Spinal cord (tissue), 10 donors: ENCODE measurements around the gene MOV10. TPM values are rescaled to one million over a fixed set of nuclear protein-coding genes. Genes with fewer than 3 reads are reported as not detected.

Experiments
- DNase-seq, 6 donors: peaks; one replicate each; pipeline versions ENCODE4 v3.0.0 to v3.0.0-alpha.2; 2013 to 2015; ENCODE audit warnings: low spot score in 6 of 6, low read depth in 4 of 6
- H3K27ac ChIP-seq: one replicate; pipeline ENCODE4 v1.5.1; 2013; ENCODE audit warnings: low read depth, low read length, control low read depth
- H3K27me3 ChIP-seq: one replicate; pipeline ENCODE4 v1.6.1; 2013; ENCODE audit warnings: low read length; ENCODE audit not compliant: control insufficient read depth, insufficient read depth
- H3K36me3 ChIP-seq: one replicate; pipeline ENCODE4 v1.6.1; 2013; ENCODE audit warnings: low read length; ENCODE audit not compliant: control insufficient read depth, insufficient read depth
- H3K4me1 ChIP-seq: one replicate; pipeline ENCODE4 v1.6.1; 2013; ENCODE audit warnings: low read length; ENCODE audit not compliant: control insufficient read depth, insufficient read depth
- H3K4me3 ChIP-seq: one replicate; pipeline ENCODE4 v1.5.1; 2013; ENCODE audit warnings: low read depth, low read length, control low read depth
- H3K9me3 ChIP-seq: one replicate; pipeline ENCODE4 v1.6.1; 2013; ENCODE audit warnings: low read length; ENCODE audit not compliant: control insufficient read depth, insufficient read depth
- WGBS: methylation state at CpG from one replicate; pipeline ENCODE4 v1.1.5; 2013; ENCODE audit warnings: missing lambda C conversion rate; ENCODE audit not compliant: insufficient coverage; 5-methylcytosine and 5-hydroxymethylcytosine counted together
- polyA plus RNA-seq, 2 donors: library from polyadenylated mRNA; unstranded; fragments of 120-200 nt; gene quantifications; one replicate each; pipeline ENCODE4 v1.2.1, GENCODE V29; 2013; ENCODE audit not compliant: insufficient read length in 2 of 2
- total RNA-seq, 2 donors: library from RNA; depleted of rRNA in 1 of 2; stranded (reverse); fragments of 120-200 nt in 1 of 2; fragments of >200 nt in 1 of 2; gene quantifications; one replicate each; pipeline versions ENCODE4 v1.2.3 to v1.2.4, GENCODE V29; 2013 to 2014
- donor health status: healthy.

Gene MOV10
- total and polyA plus RNA-seq, 4 donors = 17.0 to 58.5 (median 48.4) TPM

- no peaks in the 10 kb centered on the region for H3K27me3 ChIP-seq
- H3K9me3 ChIP-seq = no peaks in the 10 kb centered on the region
- WGBS = no CpG with 5 or more reads among the region's 1 CpG
- no peak for DNase-seq
- peaks cover 11% of the 10 kb centered on the region for H3K36me3 ChIP-seq
- no peak overlapping the region for H3K4me3 ChIP-seq
- H3K27ac ChIP-seq = peak overlapping the region; percentile 95
- H3K4me1 ChIP-seq = peaks cover 10% of the 10 kb centered on the region
Measured at GRCh38 chr1:112672842-112673241, 1.6 kb upstream of the MOV10 start.

DNA sequence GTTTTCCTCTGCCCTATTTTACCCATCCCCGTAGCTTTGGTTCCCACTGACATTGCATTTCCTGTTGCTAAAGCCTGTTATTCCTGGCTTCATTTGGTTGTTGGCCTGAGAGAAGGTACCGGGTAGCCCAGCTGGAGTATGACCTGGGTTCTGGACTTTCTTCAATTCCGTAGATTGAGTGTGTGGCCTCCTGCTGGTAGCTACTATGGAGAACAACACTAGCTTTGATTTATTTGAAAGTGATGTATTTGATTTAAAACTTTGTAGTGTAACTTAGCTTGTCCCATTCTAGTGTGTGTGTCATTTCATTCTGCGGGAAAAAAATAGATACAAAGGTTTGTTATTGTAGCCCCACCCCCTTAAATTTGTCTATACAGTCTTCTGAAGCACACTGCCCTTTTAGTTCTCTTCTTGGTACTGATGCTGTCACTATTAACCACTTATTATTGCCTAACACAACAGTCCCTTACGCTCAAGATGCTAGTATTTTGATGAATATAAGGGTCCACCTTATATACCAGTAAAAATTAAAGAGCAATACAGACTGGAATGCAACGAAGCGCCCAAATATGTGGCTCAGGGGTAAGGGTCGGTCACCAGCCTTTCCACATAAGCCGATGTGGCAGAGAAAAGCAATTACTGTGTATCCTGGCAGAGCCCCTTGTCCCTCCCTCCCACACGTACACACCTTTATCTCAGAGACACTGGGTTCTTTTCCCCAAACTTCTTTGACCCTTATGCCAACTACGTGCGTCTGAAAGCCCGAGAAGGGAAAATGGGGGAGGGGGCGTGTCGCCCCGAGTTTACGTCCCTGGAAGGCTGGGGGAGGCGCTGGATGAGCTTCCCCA lies 643 bp upstream of the MOV10 start:
- H3K9me3 ChIP-seq = no peaks in the 10 kb centered on the region
- H3K4me3 ChIP-seq = peak overlapping the region; percentile 83
- 4% methylated on average over 13 of the region's 18 CpGs for WGBS
- peaks cover 5% of the 10 kb centered on the region for H3K36me3 ChIP-seq
- DNase-seq = peak in 4 of 6 donors; percentile 12 to 72 (median 18)
- peak overlapping the region; percentile 95 for H3K27ac ChIP-seq
- H3K4me1 ChIP-seq = peaks cover 10% of the 10 kb centered on the region
- H3K27me3 ChIP-seq = no peaks in the 10 kb centered on the region

GRCh38 chr1:112674986-112675727 lies 698 bp downstream of the MOV10 start:
- no peaks in the 10 kb centered on the region for H3K27me3 ChIP-seq
- DNase-seq = peak in 5 of 6 donors; percentile 28 to 78 (median 39)
- peaks cover 3% of the 10 kb centered on the region for H3K36me3 ChIP-seq
- peaks cover 10% of the 10 kb centered on the region for H3K4me1 ChIP-seq
- WGBS = 0% methylated on average over 67 of the region's 68 CpGs
- peak overlapping the region; percentile 95 for H3K27ac ChIP-seq
- peak overlapping the region; percentile 83 for H3K4me3 ChIP-seq
- H3K9me3 ChIP-seq = no peaks in the 10 kb centered on the region

DNA sequence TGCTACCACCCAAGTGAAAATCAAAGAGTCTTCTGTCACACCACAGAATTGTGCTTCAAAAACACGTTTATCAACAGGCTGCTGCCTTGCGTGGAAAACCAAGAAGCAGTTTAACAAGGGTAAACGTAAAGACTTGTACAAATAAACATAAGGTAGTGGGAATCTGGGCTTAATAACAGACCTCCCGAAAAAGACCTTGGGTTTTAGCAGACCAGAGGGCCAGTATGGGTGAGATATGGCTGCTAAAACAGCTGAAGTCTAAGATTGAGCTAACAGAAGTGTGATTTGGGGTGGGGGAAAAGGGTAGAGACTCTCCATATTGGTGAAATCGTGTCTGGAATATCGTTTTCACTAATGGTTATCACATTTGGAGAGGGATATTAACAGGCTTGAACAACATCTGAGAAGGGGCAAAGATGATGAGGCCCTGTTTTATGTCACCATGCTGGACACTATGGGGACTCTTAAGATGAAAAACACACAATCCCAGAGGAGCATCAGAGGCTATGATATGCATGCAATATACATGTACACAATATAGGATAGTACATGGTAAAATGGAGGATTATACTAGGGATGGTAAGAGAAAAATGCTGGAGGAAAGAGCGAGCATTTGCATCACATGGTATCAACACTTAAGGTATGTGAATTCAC lies 1.4 kb downstream of the MOV10 start:
- WGBS = 41% methylated on average over 5 of the region's 7 CpGs
- no peaks in the 10 kb centered on the region for H3K9me3 ChIP-seq
- no peaks in the 10 kb centered on the region for H3K27me3 ChIP-seq
- peaks cover 10% of the 10 kb centered on the region for H3K4me1 ChIP-seq
- H3K27ac ChIP-seq = peak overlapping the region; percentile 86
- H3K36me3 ChIP-seq = no peaks in the 10 kb centered on the region
- H3K4me3 ChIP-seq = peak overlapping the region; percentile 83
- DNase-seq = no peak

DNA sequence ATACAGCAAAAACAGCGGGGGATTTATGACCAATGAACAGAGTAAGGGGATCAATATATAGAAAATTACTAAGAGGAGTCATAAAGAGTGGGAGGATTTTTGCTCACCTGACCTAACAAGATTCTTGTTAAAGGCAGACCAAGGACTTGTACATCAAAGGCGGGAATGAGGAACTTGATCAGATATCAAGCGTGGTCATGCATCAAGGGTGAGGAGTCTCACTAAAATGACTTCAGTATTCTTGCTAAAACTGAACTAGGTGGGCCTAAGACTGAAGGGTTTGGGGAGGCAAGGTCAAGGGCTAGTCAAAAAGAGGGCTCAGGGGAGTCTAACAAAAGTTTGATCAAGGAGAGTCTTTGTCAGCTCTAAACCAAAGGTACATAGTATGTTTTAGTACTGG lies 2.1 kb downstream of the MOV10 start:
- peaks cover 10% of the 10 kb centered on the region for H3K4me1 ChIP-seq
- WGBS = 100% methylated on average over 2 of the region's 3 CpGs
- no peak overlapping the region for H3K4me3 ChIP-seq
- no peaks in the 10 kb centered on the region for H3K36me3 ChIP-seq
- H3K27me3 ChIP-seq = no peaks in the 10 kb centered on the region
- DNase-seq = no peak
- no peak overlapping the region for H3K27ac ChIP-seq
- H3K9me3 ChIP-seq = no peaks in the 10 kb centered on the region

DNA sequence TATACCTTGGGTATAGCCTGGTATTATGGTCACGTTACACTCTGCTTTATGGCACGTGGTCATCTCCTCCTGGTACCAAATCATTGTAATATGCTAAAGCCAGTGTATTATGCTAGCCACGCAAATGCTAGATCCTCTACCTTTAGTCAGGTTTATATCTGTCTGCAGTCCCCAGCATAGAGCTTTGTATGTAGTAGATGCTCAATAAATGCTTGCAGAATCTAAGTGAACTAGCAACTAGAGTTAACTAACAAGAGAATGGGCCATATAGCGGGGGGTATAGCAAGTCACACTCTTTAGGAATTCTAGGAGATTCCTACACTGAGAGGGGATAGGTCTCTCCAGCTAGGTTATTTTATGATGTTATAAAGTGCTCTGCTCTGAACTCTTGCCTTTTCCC lies 3.0 kb downstream of the MOV10 start:
- DNase-seq = no peak
- Histone ChIP-seq H3K4me3 (no peak overlapping the region), H3K27ac (no peak overlapping the region), H3K9me3 (no peaks in the 10 kb centered on the region), H3K36me3 (no peaks in the 10 kb centered on the region), H3K4me1 (peaks cover 10% of the 10 kb centered on the region), H3K27me3 (no peaks in the 10 kb centered on the region)
- 80% methylated on average over 1 of the region's 4 CpGs for WGBS

- Histone ChIP-seq H3K9me3 (no peaks in the 10 kb centered on the region), H3K27ac (no peak overlapping the region), H3K4me3 (no peak overlapping the region), H3K4me1 (peaks cover 10% of the 10 kb centered on the region), H3K27me3 (no peaks in the 10 kb centered on the region), H3K36me3 (no peaks in the 10 kb centered on the region)
- 80% methylated on average over 1 of the region's 3 CpGs for WGBS
- DNase-seq = no peak
Measured at GRCh38 chr1:112678605-112679004, 4.1 kb downstream of the MOV10 start.

GRCh38 chr1:112685913-112686312 lies 11.5 kb downstream of the MOV10 start:
- 95% methylated on average over 4 of the region's 5 CpGs for WGBS
- Histone ChIP-seq H3K4me3 (no peak overlapping the region), H3K27ac (no peak overlapping the region), H3K36me3 (peaks cover 24% of the 10 kb centered on the region), H3K9me3 (no peaks in the 10 kb centered on the region), H3K27me3 (no peaks in the 10 kb centered on the region), H3K4me1 (peaks cover 7% of the 10 kb centered on the region)
- no peak for DNase-seq

GRCh38 chr1:112686417-112686816 lies 12.0 kb downstream of the MOV10 start:
- peaks cover 25% of the 10 kb centered on the region for H3K36me3 ChIP-seq
- H3K4me3 ChIP-seq = no peak overlapping the region
- WGBS = 79% methylated on average over 3 of the region's 3 CpGs
- H3K9me3 ChIP-seq = no peaks in the 10 kb centered on the region
- peaks cover 7% of the 10 kb centered on the region for H3K4me1 ChIP-seq
- H3K27me3 ChIP-seq = no peaks in the 10 kb centered on the region
- no peak overlapping the region for H3K27ac ChIP-seq
- no peak for DNase-seq
